Sigmoid colon (tissue), 7 donors: ENCODE results near the gene FAXDC2. TPM values are rescaled to one million over a fixed set of nuclear protein-coding genes. Genes with fewer than 3 reads are reported as not detected.

Experiments used
- DNase-seq: peaks from one replicate; pipeline ENCODE4 v3.0.0-alpha.2; 2019
- H3K27ac ChIP-seq, 4 donors: fragments of 200-600 bp; sonication (generic); one replicate each; pipeline ENCODE4 v1.5.1; 2016 to 2019; ENCODE audit warnings: mild to moderate bottlenecking in 1 of 4
- H3K27me3 ChIP-seq, 3 donors: fragments of 200-600 bp; sonication (generic); one replicate each; pipeline ENCODE4 v1.5.1; 2019; ENCODE audit warnings: mild to moderate bottlenecking in 1 of 3
- H3K36me3 ChIP-seq, 4 donors: fragments of 200-600 bp; sonication (generic); one replicate each; pipeline ENCODE4 v1.5.1; 2016 to 2019
- H3K4me1 ChIP-seq, 4 donors: fragments of 200-600 bp; sonication (generic); one replicate each; pipeline ENCODE4 v1.5.1; 2017 to 2019
- H3K4me3 ChIP-seq, 4 donors: fragments of 200-600 bp; sonication (generic); one replicate each; pipeline ENCODE4 v1.5.1; 2017 to 2019; ENCODE audit warnings: mild to moderate bottlenecking in 2 of 4, moderate library complexity in 1 of 4
- H3K9me3 ChIP-seq, 4 donors: fragments of 200-600 bp in 3 of 4; sonication (generic) in 3 of 4; one replicate each; pipeline versions ENCODE4 v1.5.1 to v1.6.1; 2013 to 2019
- EP300 ChIP-seq, 4 donors: sonication (generic); formaldehyde crosslinking; IDR thresholded peaks; one replicate each; pipeline ENCODE4 v1.6.1; 2017; ENCODE audit warnings: antibody characterized with exemption in 4 of 4
- POLR2A ChIP-seq, 2 donors: fragments of 450-650 bp; IDR thresholded peaks; one replicate each; pipeline ENCODE4 v1.6.1; 2016; ENCODE audit warnings: antibody characterized with exemption in 2 of 2, mild to moderate bottlenecking in 2 of 2, moderate library complexity in 2 of 2
- POLR2AphosphoS5 ChIP-seq, 4 donors: sonication (generic); formaldehyde crosslinking; IDR thresholded peaks; one replicate each; pipeline ENCODE4 v1.6.1; 2017; ENCODE audit warnings: antibody characterized with exemption in 4 of 4
- WGBS, 2 donors: extraction: QIAGEN DNeasy Blood & Tissue Kit; methylation state at CpG; one replicate each; pipeline ENCODE4 v1.1.7; 2013; 5-methylcytosine and 5-hydroxymethylcytosine counted together
- intact Hi-C: fragments of 100-400 bp; cut with DNase I; formaldehyde crosslinking; loops from one replicate; pipeline ENCODE4 v1.15.1; 2023
- polyA plus RNA-seq, 3 donors: library from polyadenylated mRNA; stranded (reverse); fragments of 200-250 nt; gene quantifications; one replicate each; pipeline ENCODE4 v1.2.3, GENCODE V29; 2013
- total RNA-seq, 4 donors: library from RNA; depleted of rRNA; stranded (reverse); fragments of >200 nt; gene quantifications; one replicate each; pipeline ENCODE4 v1.1.0, GENCODE V29; 2016
- TF ChIP-seq, protein P1 (sequence below), 4 experiments: fragments of 450-650 bp in 3 of 4; fragments of 200-600 bp in 1 of 4; IDR thresholded peaks; one replicate each; pipeline ENCODE4 v1.5.1; 2016 to 2019; ENCODE audit warnings: antibody characterized with exemption in 4 of 4, mild to moderate bottlenecking in 3 of 4, moderate library complexity in 2 of 4
- donor health status: healthy with polysubstance abuse.
- donor health status: Bipolar disorder and iron deficiency.
- donor health status: healthy.

Gene FAXDC2, protein sequence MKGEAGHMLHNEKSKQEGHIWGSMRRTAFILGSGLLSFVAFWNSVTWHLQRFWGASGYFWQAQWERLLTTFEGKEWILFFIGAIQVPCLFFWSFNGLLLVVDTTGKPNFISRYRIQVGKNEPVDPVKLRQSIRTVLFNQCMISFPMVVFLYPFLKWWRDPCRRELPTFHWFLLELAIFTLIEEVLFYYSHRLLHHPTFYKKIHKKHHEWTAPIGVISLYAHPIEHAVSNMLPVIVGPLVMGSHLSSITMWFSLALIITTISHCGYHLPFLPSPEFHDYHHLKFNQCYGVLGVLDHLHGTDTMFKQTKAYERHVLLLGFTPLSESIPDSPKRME
- total RNA-seq: 100 to 1,000 TPM in 1 of 4 donors, 10 to 100 TPM in 3; 67.3 to 118 (median 90.6) TPM
- 10 to 100 TPM; 13.3 to 30.0 (median 19.4) TPM for polyA plus RNA-seq

DNA sequence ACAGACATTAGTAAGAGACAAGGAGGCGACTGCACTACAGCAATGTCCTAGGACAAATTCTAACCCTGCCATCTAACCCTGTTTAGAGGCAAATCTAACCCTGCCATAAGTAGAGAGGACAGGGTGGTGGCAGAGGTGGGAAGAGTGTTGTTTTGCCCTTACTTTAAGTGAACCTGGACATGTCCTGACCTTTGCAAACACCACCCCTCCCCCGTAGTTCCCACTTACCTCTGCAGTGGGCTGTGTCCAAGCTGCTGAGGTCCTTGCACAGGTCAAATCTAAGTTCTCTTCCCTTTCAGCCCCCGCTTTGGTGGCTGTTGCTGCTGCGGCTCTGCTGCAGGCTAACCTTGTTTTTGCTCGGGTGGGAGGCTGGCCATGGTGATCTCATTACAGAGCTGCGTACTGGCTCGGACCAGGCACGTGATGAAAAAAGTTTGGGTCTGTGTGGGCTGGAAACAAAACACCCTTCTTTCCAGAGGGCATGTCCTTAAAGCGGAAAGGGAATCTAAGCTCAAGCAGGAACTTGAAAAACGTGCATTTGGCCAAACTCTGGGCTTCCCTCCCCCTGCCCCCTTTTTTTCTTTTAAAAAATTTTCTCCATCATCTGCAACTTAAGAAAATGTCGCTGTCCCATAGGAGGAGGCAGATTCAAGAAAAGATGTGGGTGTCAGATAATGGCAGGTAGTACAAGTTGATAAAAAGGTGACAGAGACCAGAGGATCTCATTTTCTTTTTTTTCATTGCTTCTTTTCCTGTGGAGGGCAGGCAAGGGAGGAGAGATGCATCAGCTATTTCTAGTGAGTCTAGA is at the start of gene FAXDC2:
FAXDC2 (minus strand) TSS at position 349 of the 808 bp plus-strand sequence. CDS start 12,425 bp downstream, outside the sequence.
- Histone ChIP-seq H3K27me3 (no peaks in the 10 kb centered on the region), H3K4me1 (peaks cover 0 to 54% (median 45%) of the 10 kb centered on the region in 4 donors), H3K4me3 (peak within 1 kb of the TSS; percentile 56 to 67 (median 60)), H3K27ac (peak within 1 kb of the TSS; percentile 77 to 94 (median 84)), H3K9me3 (no peaks in the 10 kb centered on the region), H3K36me3 (no peaks in the 10 kb centered on the region)
- peak; percentile 93 for DNase-seq
- 29 to 79% methylated on average over 11 of the region's 11 CpGs for WGBS, 2 donors
- peak; percentile 36 to 56 for TF ChIP-seq POLR2A (IDR thresholded peaks at IDR 0.05)
- TF ChIP-seq, protein P1, sequence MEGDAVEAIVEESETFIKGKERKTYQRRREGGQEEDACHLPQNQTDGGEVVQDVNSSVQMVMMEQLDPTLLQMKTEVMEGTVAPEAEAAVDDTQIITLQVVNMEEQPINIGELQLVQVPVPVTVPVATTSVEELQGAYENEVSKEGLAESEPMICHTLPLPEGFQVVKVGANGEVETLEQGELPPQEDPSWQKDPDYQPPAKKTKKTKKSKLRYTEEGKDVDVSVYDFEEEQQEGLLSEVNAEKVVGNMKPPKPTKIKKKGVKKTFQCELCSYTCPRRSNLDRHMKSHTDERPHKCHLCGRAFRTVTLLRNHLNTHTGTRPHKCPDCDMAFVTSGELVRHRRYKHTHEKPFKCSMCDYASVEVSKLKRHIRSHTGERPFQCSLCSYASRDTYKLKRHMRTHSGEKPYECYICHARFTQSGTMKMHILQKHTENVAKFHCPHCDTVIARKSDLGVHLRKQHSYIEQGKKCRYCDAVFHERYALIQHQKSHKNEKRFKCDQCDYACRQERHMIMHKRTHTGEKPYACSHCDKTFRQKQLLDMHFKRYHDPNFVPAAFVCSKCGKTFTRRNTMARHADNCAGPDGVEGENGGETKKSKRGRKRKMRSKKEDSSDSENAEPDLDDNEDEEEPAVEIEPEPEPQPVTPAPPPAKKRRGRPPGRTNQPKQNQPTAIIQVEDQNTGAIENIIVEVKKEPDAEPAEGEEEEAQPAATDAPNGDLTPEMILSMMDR (IDR thresholded peaks at IDR 0.05): no peak
- TF ChIP-seq EP300 (IDR thresholded peaks at IDR 0.05): no peak
- peak; percentile 66 to 92 (median 87) for TF ChIP-seq POLR2AphosphoS5 (IDR thresholded peaks at IDR 0.05)
- intact Hi-C loops: loop anchor here (10.0 kb wide), 1 partner anchor 406 kb away; the partner anchor contains the start of gene SAP30L

DNA sequence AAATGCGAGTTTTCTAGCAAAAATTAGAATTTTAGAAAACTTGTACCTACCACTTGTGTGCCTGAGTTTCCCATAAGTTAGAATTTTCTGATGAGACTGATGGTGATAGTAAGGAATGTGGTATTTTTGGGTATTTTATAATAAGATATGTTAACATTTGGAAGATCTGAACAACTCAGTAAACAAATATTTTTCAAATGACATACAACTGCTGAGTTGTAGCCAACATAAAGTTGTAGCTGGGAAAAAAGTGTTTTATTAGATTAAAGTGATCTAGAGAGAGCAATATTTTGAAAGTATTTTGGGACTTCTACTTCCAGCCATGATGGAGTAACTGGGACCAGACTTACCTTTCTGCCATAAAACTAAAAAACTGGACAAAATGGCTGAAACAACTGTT is 49.7 kb upstream of the FAXDC2 start:
- Histone ChIP-seq H3K27me3 (no peaks in the 10 kb centered on the region), H3K36me3 (peaks cover 9 to 100% (median 44%) of the 10 kb centered on the region in 4 donors), H3K27ac (peak overlapping the region in 1 of 4 donors; percentile 55), H3K4me3 (no peak overlapping the region), H3K9me3 (no peaks in the 10 kb centered on the region), H3K4me1 (no peaks in the 10 kb centered on the region)
- DNase-seq: no peak
- intact Hi-C loops: no loop called here
- 96% methylated on average over 1 of the region's 1 CpG for WGBS, 2 donors
- no peak for TF ChIP-seq EP300 (IDR thresholded peaks at IDR 0.05)
- TF ChIP-seq, protein P1 (IDR thresholded peaks at IDR 0.05): no peak
- no peak for TF ChIP-seq POLR2AphosphoS5 (IDR thresholded peaks at IDR 0.05)

DNA sequence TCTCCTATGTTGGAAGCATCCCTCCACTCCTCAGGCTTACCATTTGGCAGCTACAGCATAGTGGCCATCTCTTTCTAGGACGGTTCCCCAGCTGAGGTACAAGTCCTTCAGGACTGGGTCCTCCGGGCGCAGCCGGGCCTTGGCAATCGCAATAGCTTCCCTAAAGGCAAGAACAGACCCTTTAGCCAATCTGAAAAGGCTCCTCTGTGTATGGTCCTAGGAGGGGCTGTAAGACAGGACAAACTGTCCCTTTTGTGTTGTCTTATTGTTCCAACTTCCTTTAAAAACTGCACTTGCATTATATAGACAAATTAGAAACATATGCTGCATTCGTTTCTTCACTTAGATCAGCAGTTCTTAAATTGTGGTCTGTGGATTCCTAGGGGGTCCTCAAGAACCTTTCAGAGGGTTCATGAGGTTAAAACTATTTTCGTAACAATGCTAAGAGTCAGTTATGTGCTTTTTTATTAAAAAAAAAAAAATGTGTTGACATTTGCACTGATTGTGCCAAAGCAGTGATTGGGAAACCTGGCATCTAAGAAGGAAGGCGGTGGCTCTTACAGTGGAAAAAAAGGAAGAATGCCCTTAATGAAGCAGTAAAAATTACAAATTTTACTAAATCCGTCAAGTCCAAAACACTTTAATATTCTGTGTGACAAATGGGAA is 48.9 kb upstream of the FAXDC2 start:
- Histone ChIP-seq H3K27me3 (no peaks in the 10 kb centered on the region), H3K27ac (peak overlapping the region in 1 of 4 donors; percentile 55), H3K36me3 (peaks cover 9 to 100% (median 43%) of the 10 kb centered on the region in 4 donors), H3K4me1 (no peaks in the 10 kb centered on the region), H3K4me3 (no peak overlapping the region), H3K9me3 (no peaks in the 10 kb centered on the region)
- 96 to 97% methylated on average over 9 of the region's 9 CpGs for WGBS, 2 donors
- TF ChIP-seq, protein P1 (IDR thresholded peaks at IDR 0.05): no peak
- TF ChIP-seq POLR2AphosphoS5 (IDR thresholded peaks at IDR 0.05) (no peak), EP300 (IDR thresholded peaks at IDR 0.05) (no peak), POLR2A (IDR thresholded peaks at IDR 0.05) (no peak)
- intact Hi-C loops: no loop called here
- no peak for DNase-seq

DNA sequence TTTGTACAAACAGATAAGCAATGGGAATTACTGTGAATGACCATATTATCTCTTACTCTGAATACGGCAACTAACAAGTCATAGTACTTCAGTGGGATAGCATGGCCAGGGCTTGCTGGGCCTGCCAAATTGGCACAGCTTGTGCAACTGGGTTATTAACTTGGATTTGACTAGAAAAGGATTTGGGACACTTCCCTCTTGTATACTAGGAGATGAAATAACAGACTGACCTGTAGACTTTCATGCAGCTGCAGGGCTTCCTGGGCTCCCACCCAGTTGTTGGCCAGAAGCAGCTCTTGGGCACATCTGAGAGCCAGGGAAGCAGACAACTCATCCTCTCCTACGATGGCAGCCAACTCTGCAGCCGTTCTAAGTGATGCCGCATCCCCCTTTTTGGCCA is 47.8 kb upstream of the FAXDC2 start:
- Histone ChIP-seq H3K36me3 (peaks cover 9 to 100% (median 52%) of the 10 kb centered on the region in 4 donors), H3K27me3 (no peaks in the 10 kb centered on the region), H3K4me1 (no peaks in the 10 kb centered on the region), H3K4me3 (no peak overlapping the region), H3K9me3 (no peaks in the 10 kb centered on the region), H3K27ac (no peak overlapping the region)
- TF ChIP-seq EP300 (IDR thresholded peaks at IDR 0.05) (no peak), POLR2AphosphoS5 (IDR thresholded peaks at IDR 0.05) (no peak), POLR2A (IDR thresholded peaks at IDR 0.05) (no peak)
- TF ChIP-seq, protein P1 (IDR thresholded peaks at IDR 0.05): no peak
- no peak for DNase-seq
- WGBS, 2 donors: 94 to 95% methylated on average over 4 of the region's 4 CpGs
- intact Hi-C loops: no loop called here
